WTC11 (cell line): ENCODE measurements around the gene SIK2. TPM values are rescaled to one million over a fixed set of nuclear protein-coding genes. Genes with fewer than 3 reads are reported as not detected.

ENCODE experiments used
- ATAC-seq: fragments of 200-7000 bp; cut with Tn5 transposase; 2 replicates; pipeline ENCODE4 v1.10.0; 2021; ENCODE audit warnings: mild to moderate bottlenecking, moderate library complexity
- CTCF ChIA-PET: fragments of 300-600 bp; sonication (Branson Sonifier 250); formaldehyde crosslinking; loops from one replicate; lab custom pipeline; 2021; ENCODE audit warnings: antibody characterized with exemption; lab: Charles Lee
- POLR2A ChIA-PET: fragments of 350-600 bp; sonication (Branson Sonifier 250); formaldehyde crosslinking; loops from one replicate; lab custom pipeline; 2021; ENCODE audit warnings: antibody characterized with exemption; lab: Charles Lee
- DNase-seq: peaks from one replicate; pipeline ENCODE4 v3.0.0; 2021; ENCODE audit warnings: low spot score
- H3K27ac Mint-ChIP-seq: 2 replicates; pipeline ENCODE4 v1.8.0; 2021; ENCODE audit warnings: mixed read lengths
- H3K27me3 Mint-ChIP-seq: 2 replicates; pipeline ENCODE4 v1.8.0; 2021; ENCODE audit warnings: low read depth, mild to moderate bottlenecking, moderate library complexity, mixed read lengths
- H3K36me3 Mint-ChIP-seq: 2 replicates; pipeline ENCODE4 v1.8.0; 2021; ENCODE audit warnings: mixed read lengths
- H3K4me1 Mint-ChIP-seq: 2 replicates; pipeline ENCODE4 v1.8.0; 2022; ENCODE audit warnings: mixed read lengths
- H3K4me3 Mint-ChIP-seq: 2 replicates; pipeline ENCODE4 v1.8.0; 2021; ENCODE audit warnings: mild to moderate bottlenecking, moderate library complexity, mixed read lengths
- H3K9me3 Mint-ChIP-seq: 2 replicates; pipeline ENCODE4 v1.8.0; 2021; ENCODE audit warnings: mixed read lengths
- EMX1 ChIP-seq: fragments of 250-450 bp; sonication (Bioruptor Pico); IDR thresholded peaks from 2 replicates; pipeline ENCODE4 v1.8.0; 2021; ENCODE audit warnings: mild to moderate bottlenecking
- ESRRA ChIP-seq: sonication (generic); formaldehyde crosslinking; IDR thresholded peaks from 2 replicates; pipeline ENCODE4 v1.8.1; 2022; ENCODE audit warnings: mild to moderate bottlenecking, missing genetic modification reagents, borderline replicate concordance
- ETV6 ChIP-seq: sonication (generic); formaldehyde crosslinking; IDR thresholded peaks from 2 replicates; pipeline ENCODE4 v1.8.1; 2022; ENCODE audit warnings: mild to moderate bottlenecking, missing genetic modification reagents
- FOXJ3 ChIP-seq: sonication (generic); formaldehyde crosslinking; IDR thresholded peaks from 2 replicates; pipeline ENCODE4 v1.9.0; 2021; ENCODE audit warnings: missing genetic modification reagents, mild to moderate bottlenecking, borderline replicate concordance
- GABPB1 ChIP-seq: sonication (generic); formaldehyde crosslinking; IDR thresholded peaks from 2 replicates; pipeline ENCODE4 v1.8.1; 2023; ENCODE audit warnings: mild to moderate bottlenecking, missing genetic modification reagents
- GRHL2 ChIP-seq: fragments of 250-450 bp; sonication (Bioruptor Pico); IDR thresholded peaks from 2 replicates; pipeline ENCODE4 v1.8.0; 2022; ENCODE audit warnings: mild to moderate bottlenecking, moderate library complexity; ENCODE audit not compliant: insufficient replicate concordance, severe bottlenecking
- GTF2I ChIP-seq: fragments of 250-450 bp; sonication (Bioruptor Pico); conservative IDR thresholded peaks from 2 replicates; pipeline ENCODE4 v1.4.0; 2021; ENCODE audit warnings: mild to moderate bottlenecking
- JAZF1 ChIP-seq: fragments of 250-450 bp; sonication (Bioruptor Pico); IDR thresholded peaks from 2 replicates; pipeline ENCODE4 v1.9.0; 2021; ENCODE audit warnings: moderate library complexity, mild to moderate bottlenecking, inconsistent platforms
- KAT7 ChIP-seq: sonication (generic); formaldehyde crosslinking; IDR thresholded peaks from 2 replicates; pipeline ENCODE4 v1.8.1; 2023; ENCODE audit warnings: missing genetic modification reagents, mild to moderate bottlenecking, borderline replicate concordance
- MYBL2 ChIP-seq: sonication (generic); formaldehyde crosslinking; IDR thresholded peaks from 2 replicates; pipeline ENCODE4 v1.8.1; 2023; ENCODE audit warnings: mild to moderate bottlenecking, moderate library complexity, missing genetic modification reagents
- NR3C1 ChIP-seq: sonication (generic); formaldehyde crosslinking; conservative IDR thresholded peaks from 2 replicates; pipeline ENCODE4 v1.8.1; 2023; ENCODE audit warnings: low read depth, mild to moderate bottlenecking, missing genetic modification reagents
- RORB ChIP-seq: fragments of 250-450 bp; sonication (Bioruptor Pico); IDR thresholded peaks from 2 replicates; pipeline ENCODE4 v1.9.0; 2021; ENCODE audit warnings: mild to moderate bottlenecking
- SMAD3 ChIP-seq: sonication (generic); formaldehyde crosslinking; IDR thresholded peaks from 2 replicates; pipeline ENCODE4 v1.8.0; 2022; ENCODE audit warnings: missing genetic modification reagents, mild to moderate bottlenecking, borderline replicate concordance
- SOX15 ChIP-seq: fragments of 250-450 bp; sonication (Bioruptor Pico); IDR thresholded peaks from 2 replicates; pipeline ENCODE4 v1.9.0; 2021; ENCODE audit warnings: mild to moderate bottlenecking
- ZNF138 ChIP-seq: sonication (generic); formaldehyde crosslinking; conservative IDR thresholded peaks from 2 replicates; pipeline ENCODE4 v1.8.1; 2022; ENCODE audit warnings: mild to moderate bottlenecking, moderate library complexity, missing genetic modification reagents
- ZNF219 ChIP-seq: sonication (generic); formaldehyde crosslinking; IDR thresholded peaks from 2 replicates; pipeline ENCODE4 v1.8.0; 2023; ENCODE audit warnings: missing genetic modification reagents, mild to moderate bottlenecking, borderline replicate concordance
- ZNF232 ChIP-seq: sonication (generic); formaldehyde crosslinking; IDR thresholded peaks from 2 replicates; pipeline ENCODE4 v1.8.0; 2022; ENCODE audit warnings: mild to moderate bottlenecking, missing genetic modification reagents
- ZNF671 ChIP-seq: fragments of 250-450 bp; sonication (Bioruptor Pico); IDR thresholded peaks from 2 replicates; pipeline ENCODE4 v1.8.0; 2021; ENCODE audit warnings: mild to moderate bottlenecking
- total RNA-seq: library from RNA; stranded (reverse); gene quantifications from 3 replicates; pipeline ENCODE4 v1.2.3, GENCODE V29; 2021
- TF ChIP-seq, protein P1 (sequence below): fragments of 250-450 bp; sonication (Bioruptor Pico); IDR thresholded peaks from 2 replicates; pipeline ENCODE4 v1.8.0; 2021; ENCODE audit warnings: mild to moderate bottlenecking
- TF ChIP-seq, protein P2 (sequence below): sonication (generic); formaldehyde crosslinking; IDR thresholded peaks from 2 replicates; pipeline ENCODE4 v1.8.1; 2023; ENCODE audit warnings: mild to moderate bottlenecking, missing genetic modification reagents, moderate library complexity
- TF ChIP-seq, protein P3 (sequence below): sonication (generic); formaldehyde crosslinking; IDR thresholded peaks from 2 replicates; pipeline ENCODE4 v1.8.0; 2023; ENCODE audit warnings: missing genetic modification reagents, mild to moderate bottlenecking, borderline replicate concordance
- TF ChIP-seq, protein P4 (sequence below): sonication (generic); formaldehyde crosslinking; IDR thresholded peaks from 2 replicates; pipeline ENCODE4 v1.8.1; 2023; ENCODE audit warnings: mild to moderate bottlenecking, moderate library complexity, missing genetic modification reagents
- TF ChIP-seq, protein P5 (sequence below): sonication (generic); formaldehyde crosslinking; IDR thresholded peaks from 2 replicates; pipeline ENCODE4 v1.8.1; 2022; ENCODE audit warnings: missing genetic modification reagents, borderline replicate concordance

SIK2 gene
- total RNA-seq, 1 experiment from 2014 or later = 7.2 TPM

DNA sequence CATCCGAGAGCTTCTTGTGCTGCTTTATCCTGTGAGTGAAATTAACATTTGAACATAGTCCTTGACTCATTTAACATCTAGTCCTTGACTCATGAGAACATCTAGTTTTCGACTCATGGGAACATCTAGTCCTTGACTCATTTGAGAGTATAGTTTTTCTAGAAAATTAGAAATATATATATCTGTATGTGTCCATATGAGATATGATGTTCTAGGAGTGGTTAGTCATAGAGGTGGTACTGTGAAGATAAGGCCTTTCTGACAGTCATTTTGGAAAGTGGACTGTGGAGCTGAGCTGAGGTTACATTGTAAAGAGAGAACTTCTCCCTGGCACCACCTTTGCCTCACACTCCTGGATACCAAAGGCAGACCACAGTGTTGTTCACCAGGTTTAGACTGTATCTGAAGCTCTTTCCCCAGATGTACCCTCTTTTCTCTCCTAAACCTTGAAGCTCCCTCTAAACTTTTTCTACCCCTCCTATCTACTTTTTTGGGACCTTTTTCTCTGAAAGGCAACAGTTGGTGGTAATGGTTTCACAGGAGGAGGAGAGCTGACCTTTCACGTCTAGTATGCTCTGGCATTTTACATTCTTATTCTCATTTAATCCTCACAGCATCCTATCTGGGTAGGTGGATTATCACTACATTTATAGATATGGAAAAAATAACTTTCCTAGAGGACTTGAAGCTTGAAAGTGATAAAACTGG lies 96.8 kb downstream of the SIK2 start:
- Mint-ChIP-seq H3K9me3 (no peaks in the 10 kb centered on the region), H3K27me3 (no peaks in the 10 kb centered on the region), H3K36me3 (no peaks in the 10 kb centered on the region), H3K4me1 (peaks cover 17% of the 10 kb centered on the region), H3K27ac (no peak overlapping the region), H3K4me3 (no peak overlapping the region)
- DNase-seq (no peak), ATAC-seq (no peak)
- TF ChIP-seq FOXJ3 (CRISPR knock-in tag) = no peak
- TF ChIP-seq MYBL2 (CRISPR knock-in tag) = no peak
- TF ChIP-seq, protein P1, sequence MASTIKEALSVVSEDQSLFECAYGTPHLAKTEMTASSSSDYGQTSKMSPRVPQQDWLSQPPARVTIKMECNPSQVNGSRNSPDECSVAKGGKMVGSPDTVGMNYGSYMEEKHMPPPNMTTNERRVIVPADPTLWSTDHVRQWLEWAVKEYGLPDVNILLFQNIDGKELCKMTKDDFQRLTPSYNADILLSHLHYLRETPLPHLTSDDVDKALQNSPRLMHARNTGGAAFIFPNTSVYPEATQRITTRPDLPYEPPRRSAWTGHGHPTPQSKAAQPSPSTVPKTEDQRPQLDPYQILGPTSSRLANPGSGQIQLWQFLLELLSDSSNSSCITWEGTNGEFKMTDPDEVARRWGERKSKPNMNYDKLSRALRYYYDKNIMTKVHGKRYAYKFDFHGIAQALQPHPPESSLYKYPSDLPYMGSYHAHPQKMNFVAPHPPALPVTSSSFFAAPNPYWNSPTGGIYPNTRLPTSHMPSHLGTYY (CRISPR knock-in tag) = no peak
- no peak for TF ChIP-seq GRHL2
- TF ChIP-seq SOX15 (CRISPR knock-in tag) = no peak
- TF ChIP-seq, protein P2, sequence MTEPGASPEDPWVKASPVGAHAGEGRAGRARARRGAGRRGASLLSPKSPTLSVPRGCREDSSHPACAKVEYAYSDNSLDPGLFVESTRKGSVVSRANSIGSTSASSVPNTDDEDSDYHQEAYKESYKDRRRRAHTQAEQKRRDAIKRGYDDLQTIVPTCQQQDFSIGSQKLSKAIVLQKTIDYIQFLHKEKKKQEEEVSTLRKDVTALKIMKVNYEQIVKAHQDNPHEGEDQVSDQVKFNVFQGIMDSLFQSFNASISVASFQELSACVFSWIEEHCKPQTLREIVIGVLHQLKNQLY (CRISPR knock-in tag) = no peak
- no peak for TF ChIP-seq ZNF219 (CRISPR knock-in tag)
- TF ChIP-seq GTF2I (CRISPR knock-in tag) = no peak
- no peak for TF ChIP-seq ETV6 (CRISPR knock-in tag)
- ChIA-PET CTCF (no interaction called here), POLR2A (no interaction called here)

DNA sequence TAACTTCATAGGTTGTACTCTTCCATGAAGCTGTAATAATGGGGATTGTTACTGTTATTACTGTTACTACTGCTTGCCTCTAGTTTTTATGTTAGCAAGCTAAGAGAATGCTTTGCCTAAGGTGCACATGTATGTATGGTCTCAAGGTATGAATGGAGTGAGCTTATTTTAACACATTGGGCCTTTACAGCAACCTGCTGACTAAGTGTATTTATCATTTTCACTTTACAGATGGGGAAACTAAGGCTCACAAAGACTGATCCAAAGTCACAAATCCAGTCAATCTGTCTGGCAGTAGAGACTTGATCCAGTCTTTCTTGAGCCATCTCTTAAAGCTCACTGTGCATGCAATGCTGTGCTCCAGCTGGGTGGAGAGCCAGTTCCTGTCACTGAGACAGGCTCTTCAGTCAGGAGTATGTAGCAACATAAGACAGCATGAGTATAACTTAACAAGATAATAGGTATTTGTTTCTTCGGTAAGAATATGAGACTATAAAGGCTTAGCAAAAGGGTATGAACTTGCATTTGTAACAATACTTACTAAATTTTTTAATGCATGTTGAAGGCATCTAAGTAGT lies 97.4 kb downstream of the SIK2 start:
- ATAC-seq = no peak
- ChIA-PET CTCF (no interaction called here), POLR2A (no interaction called here)
- H3K4me1 Mint-ChIP-seq = peaks cover 15% of the 10 kb centered on the region
- no peaks in the 10 kb centered on the region for H3K27me3 Mint-ChIP-seq
- no peak for TF ChIP-seq MYBL2 (CRISPR knock-in tag)
- no peak for TF ChIP-seq NR3C1 (CRISPR knock-in tag)
- no peak for TF ChIP-seq GABPB1 (CRISPR knock-in tag)
- TF ChIP-seq, protein P3, sequence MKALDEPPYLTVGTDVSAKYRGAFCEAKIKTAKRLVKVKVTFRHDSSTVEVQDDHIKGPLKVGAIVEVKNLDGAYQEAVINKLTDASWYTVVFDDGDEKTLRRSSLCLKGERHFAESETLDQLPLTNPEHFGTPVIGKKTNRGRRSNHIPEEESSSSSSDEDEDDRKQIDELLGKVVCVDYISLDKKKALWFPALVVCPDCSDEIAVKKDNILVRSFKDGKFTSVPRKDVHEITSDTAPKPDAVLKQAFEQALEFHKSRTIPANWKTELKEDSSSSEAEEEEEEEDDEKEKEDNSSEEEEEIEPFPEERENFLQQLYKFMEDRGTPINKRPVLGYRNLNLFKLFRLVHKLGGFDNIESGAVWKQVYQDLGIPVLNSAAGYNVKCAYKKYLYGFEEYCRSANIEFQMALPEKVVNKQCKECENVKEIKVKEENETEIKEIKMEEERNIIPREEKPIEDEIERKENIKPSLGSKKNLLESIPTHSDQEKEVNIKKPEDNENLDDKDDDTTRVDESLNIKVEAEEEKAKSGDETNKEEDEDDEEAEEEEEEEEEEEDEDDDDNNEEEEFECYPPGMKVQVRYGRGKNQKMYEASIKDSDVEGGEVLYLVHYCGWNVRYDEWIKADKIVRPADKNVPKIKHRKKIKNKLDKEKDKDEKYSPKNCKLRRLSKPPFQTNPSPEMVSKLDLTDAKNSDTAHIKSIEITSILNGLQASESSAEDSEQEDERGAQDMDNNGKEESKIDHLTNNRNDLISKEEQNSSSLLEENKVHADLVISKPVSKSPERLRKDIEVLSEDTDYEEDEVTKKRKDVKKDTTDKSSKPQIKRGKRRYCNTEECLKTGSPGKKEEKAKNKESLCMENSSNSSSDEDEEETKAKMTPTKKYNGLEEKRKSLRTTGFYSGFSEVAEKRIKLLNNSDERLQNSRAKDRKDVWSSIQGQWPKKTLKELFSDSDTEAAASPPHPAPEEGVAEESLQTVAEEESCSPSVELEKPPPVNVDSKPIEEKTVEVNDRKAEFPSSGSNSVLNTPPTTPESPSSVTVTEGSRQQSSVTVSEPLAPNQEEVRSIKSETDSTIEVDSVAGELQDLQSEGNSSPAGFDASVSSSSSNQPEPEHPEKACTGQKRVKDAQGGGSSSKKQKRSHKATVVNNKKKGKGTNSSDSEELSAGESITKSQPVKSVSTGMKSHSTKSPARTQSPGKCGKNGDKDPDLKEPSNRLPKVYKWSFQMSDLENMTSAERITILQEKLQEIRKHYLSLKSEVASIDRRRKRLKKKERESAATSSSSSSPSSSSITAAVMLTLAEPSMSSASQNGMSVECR (CRISPR knock-in tag) = no peak
- no peak for TF ChIP-seq SMAD3 (CRISPR knock-in tag)
- no peak for TF ChIP-seq JAZF1
- no peak for TF ChIP-seq ZNF138 (CRISPR knock-in tag)
- TF ChIP-seq ZNF232 = no peak
- TF ChIP-seq, protein P4, sequence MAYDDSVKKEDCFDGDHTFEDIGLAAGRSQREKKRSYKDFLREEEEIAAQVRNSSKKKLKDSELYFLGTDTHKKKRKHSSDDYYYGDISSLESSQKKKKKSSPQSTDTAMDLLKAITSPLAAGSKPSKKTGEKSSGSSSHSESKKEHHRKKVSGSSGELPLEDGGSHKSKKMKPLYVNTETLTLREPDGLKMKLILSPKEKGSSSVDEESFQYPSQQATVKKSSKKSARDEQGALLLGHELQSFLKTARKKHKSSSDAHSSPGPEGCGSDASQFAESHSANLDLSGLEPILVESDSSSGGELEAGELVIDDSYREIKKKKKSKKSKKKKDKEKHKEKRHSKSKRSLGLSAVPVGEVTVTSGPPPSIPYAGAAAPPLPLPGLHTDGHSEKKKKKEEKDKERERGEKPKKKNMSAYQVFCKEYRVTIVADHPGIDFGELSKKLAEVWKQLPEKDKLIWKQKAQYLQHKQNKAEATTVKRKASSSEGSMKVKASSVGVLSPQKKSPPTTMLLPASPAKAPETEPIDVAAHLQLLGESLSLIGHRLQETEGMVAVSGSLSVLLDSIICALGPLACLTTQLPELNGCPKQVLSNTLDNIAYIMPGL = no peak
- TF ChIP-seq, protein P5, sequence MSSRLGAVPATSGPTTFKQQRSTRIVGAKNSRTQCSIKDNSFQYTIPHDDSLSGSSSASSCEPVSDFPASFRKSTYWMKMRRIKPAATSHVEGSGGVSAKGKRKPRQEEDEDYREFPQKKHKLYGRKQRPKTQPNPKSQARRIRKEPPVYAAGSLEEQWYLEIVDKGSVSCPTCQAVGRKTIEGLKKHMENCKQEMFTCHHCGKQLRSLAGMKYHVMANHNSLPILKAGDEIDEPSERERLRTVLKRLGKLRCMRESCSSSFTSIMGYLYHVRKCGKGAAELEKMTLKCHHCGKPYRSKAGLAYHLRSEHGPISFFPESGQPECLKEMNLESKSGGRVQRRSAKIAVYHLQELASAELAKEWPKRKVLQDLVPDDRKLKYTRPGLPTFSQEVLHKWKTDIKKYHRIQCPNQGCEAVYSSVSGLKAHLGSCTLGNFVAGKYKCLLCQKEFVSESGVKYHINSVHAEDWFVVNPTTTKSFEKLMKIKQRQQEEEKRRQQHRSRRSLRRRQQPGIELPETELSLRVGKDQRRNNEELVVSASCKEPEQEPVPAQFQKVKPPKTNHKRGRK (CRISPR knock-in tag) = no peak
- TF ChIP-seq KAT7 (CRISPR knock-in tag) = no peak
- TF ChIP-seq EMX1 = no peak
- TF ChIP-seq GRHL2 = no peak
- no peak for TF ChIP-seq ZNF671 (CRISPR knock-in tag)
- no peak for TF ChIP-seq ESRRA (CRISPR knock-in tag)
- no peak for TF ChIP-seq RORB (CRISPR knock-in tag)
- H3K9me3 Mint-ChIP-seq = no peaks in the 10 kb centered on the region
- no peak for DNase-seq
- no peak overlapping the region for H3K4me3 Mint-ChIP-seq
- H3K27ac Mint-ChIP-seq = no peak overlapping the region
- H3K36me3 Mint-ChIP-seq = 0 out of 2 replicates have a peak, but pooled peaks cover under 1% of the 10 kb centered on the region
